HCT116 (cell line): ENCODE results near the gene KCND3. TPM values are rescaled to one million over a fixed set of nuclear protein-coding genes. Genes with fewer than 3 reads are reported as not detected.

Experiments used
- ATAC-seq: fragments of 200-7000 bp; cut with Tn5 transposase; 2 replicates; pipeline ENCODE4 v1.9.1; 2020; ENCODE audit warnings: mild to moderate bottlenecking, moderate library complexity
- BruUV-seq: library from RNA; stranded (reverse); fragments of 400-500 nt; replicated peaks from 2 replicates; lab custom pipeline; 2021; lab: Mats Ljungman, UMichigan
- CTCF ChIA-PET: fragments of 300-600 bp; sonication (Branson Sonifier 250); formaldehyde crosslinking; loops from one replicate; lab custom pipeline; 2021; ENCODE audit warnings: antibody characterized with exemption; lab: Charles Lee
- POLR2A ChIA-PET: fragments of 300-600, 350-600 bp; sonication (Branson Sonifier 250); formaldehyde crosslinking; loops from one replicate; lab custom pipeline; 2021; ENCODE audit warnings: antibody characterized with exemption; lab: Charles Lee
- RAD21 ChIA-PET, 2 experiments: fragments of 300-600 bp; sonication (Branson Sonifier 250); formaldehyde crosslinking; loops; one replicate each; lab custom pipeline; 2023; ENCODE audit warnings: low total read pairs in 2 of 2; ENCODE audit not compliant: uncharacterized antibody in 2 of 2, unreplicated experiment in 2 of 2, low non-redundant PET in 1 of 2; lab: Charles Lee
- DNase-seq: peaks from one replicate; pipeline ENCODE4 v3.0.0-alpha.2; 2010; ENCODE audit warnings: low read depth, low spot score
- H2AFZ ChIP-seq: fragments of 200-600 bp; shearing (Covaris generic), sonication (generic); 2 replicates; pipeline ENCODE4 v1.6.1; 2017; ENCODE audit warnings: low read depth, mixed run types, mixed read lengths, antibody characterized with exemption, low read length; ENCODE audit not compliant: poor library complexity, severe bottlenecking
- H3K27ac ChIP-seq: 2 replicates; pipeline ENCODE4 v1.5.1; 2012; ENCODE audit warnings: low read depth, low read length
- H3K27me3 ChIP-seq: fragments of 200-600 bp; sonication (generic); 2 replicates; pipeline ENCODE4 v1.6.1; 2016; ENCODE audit warnings: mixed run types, low read length, mixed read lengths; ENCODE audit not compliant: insufficient read depth
- H3K36me3 ChIP-seq, 2 experiments: fragments of 200-500 bp in 1 of 2; fragments of 200-600 bp in 1 of 2; sonication (Bioruptor generic) in 1 of 2; sonication (generic) in 1 of 2; 2 replicates each; pipeline versions ENCODE4 v1.5.1 to v1.6.1; 2014 to 2016; ENCODE audit warnings: low read length in 2 of 2, inconsistent platforms in 1 of 2, mixed read lengths in 1 of 2, mixed run types in 1 of 2; ENCODE audit not compliant: insufficient read depth in 2 of 2, control insufficient read depth in 1 of 2
- H3K4me1 ChIP-seq, 2 experiments: fragments of 200-600 bp in 1 of 2; sonication (generic) in 1 of 2; 2 replicates each; pipeline versions ENCODE4 v1.5.1 to v1.6.1; 2012 to 2017; ENCODE audit warnings: low read length in 2 of 2, inconsistent platforms in 1 of 2, mild to moderate bottlenecking in 1 of 2, mixed read lengths in 1 of 2, mixed run types in 1 of 2, moderate library complexity in 1 of 2; ENCODE audit not compliant: insufficient read depth in 2 of 2, control insufficient read depth in 1 of 2
- H3K4me2 ChIP-seq: fragments of 200-600 bp; sonication (generic); 2 replicates; pipeline ENCODE4 v1.6.1; 2017; ENCODE audit warnings: mixed run types, low read length, mixed read lengths
- H3K4me3 ChIP-seq, 2 experiments: fragments of 200-600 bp in 1 of 2; sonication (generic) in 1 of 2; replicated peaks in 1 of 2; 2 replicates each; pipeline ENCODE4 v1.5.1; 2011 to 2016; ENCODE audit warnings: low read length in 2 of 2, control low read depth in 1 of 2, low read depth in 1 of 2, mild to moderate bottlenecking in 1 of 2, mixed read lengths in 1 of 2, mixed run types in 1 of 2
- H3K79me2 ChIP-seq: fragments of 200-600 bp; sonication (generic); 2 replicates; pipeline ENCODE4 v1.6.1; 2017; ENCODE audit warnings: mild to moderate bottlenecking, mixed run types, low read length, moderate library complexity, mixed read lengths; ENCODE audit not compliant: insufficient read depth
- H3K9ac ChIP-seq: fragments of 200-600 bp; sonication (generic); 2 replicates; pipeline ENCODE4 v1.6.1; 2016; ENCODE audit warnings: low read length, mixed read lengths
- H3K9me2 ChIP-seq: fragments of 200-600 bp; sonication (generic), shearing (Covaris generic); 2 replicates; pipeline ENCODE4 v1.6.1; 2017; ENCODE audit warnings: mixed run types, mild to moderate bottlenecking, moderate library complexity; ENCODE audit not compliant: insufficient read depth
- H3K9me3 ChIP-seq, 2 experiments: fragments of 200-500 bp in 1 of 2; fragments of 200-600 bp in 1 of 2; sonication (Bioruptor generic) in 1 of 2; sonication (generic) in 1 of 2; 2 replicates each; pipeline ENCODE4 v1.6.1; 2014 to 2017; ENCODE audit warnings: low read length in 2 of 2, mixed read lengths in 2 of 2, inconsistent platforms in 1 of 2, low read depth in 1 of 2, mild to moderate bottlenecking in 1 of 2, mixed run types in 1 of 2, moderate library complexity in 1 of 2; ENCODE audit not compliant: control insufficient read depth in 1 of 2, insufficient read depth in 1 of 2
- H4K20me1 ChIP-seq: fragments of 200-600 bp; sonication (generic), shearing (Covaris generic); 2 replicates; pipeline ENCODE4 v1.6.1; 2017; ENCODE audit warnings: mixed run types, mild to moderate bottlenecking, moderate library complexity; ENCODE audit not compliant: insufficient read depth
- ATF3 ChIP-seq: IDR thresholded peaks from 2 replicates; pipeline ENCODE4 v1.6.1; 2012
- CBX3 ChIP-seq: IDR thresholded peaks from 2 replicates; pipeline ENCODE4 v1.6.1; 2012; ENCODE audit warnings: low read depth
- CEBPB ChIP-seq: IDR thresholded peaks from 2 replicates; pipeline ENCODE4 v1.6.1; 2012; ENCODE audit warnings: low read depth
- CTCF ChIP-seq, 3 experiments: fragments of 200-600 bp in 1 of 3; sonication (generic) in 1 of 3; IDR thresholded peaks in 2 of 3; conservative IDR thresholded peaks in 1 of 3; 2 replicates each; pipeline ENCODE4 v1.5.1; 2012 to 2017; ENCODE audit warnings: low read depth in 2 of 3, low read length in 2 of 3, antibody characterized with exemption in 1 of 3, borderline replicate concordance in 1 of 3, control low read depth in 1 of 3, mild to moderate bottlenecking in 1 of 3, mixed read lengths in 1 of 3, mixed run types in 1 of 3, moderate library complexity in 1 of 3; ENCODE audit not compliant: insufficient read depth in 1 of 3
- ELF1 ChIP-seq: IDR thresholded peaks from 2 replicates; pipeline ENCODE4 v1.6.1; 2012; ENCODE audit warnings: low read depth, borderline replicate concordance
- EZH2 ChIP-seq: fragments of 200-600 bp; sonication (generic); IDR thresholded peaks from 2 replicates; pipeline ENCODE4 v1.6.1; 2017; ENCODE audit warnings: antibody characterized with exemption, mixed run types
- EZH2phosphoT487 ChIP-seq: fragments of 200-600 bp; IDR thresholded peaks from 2 replicates; pipeline ENCODE4 v1.6.1; 2018; ENCODE audit warnings: antibody characterized with exemption, borderline replicate concordance
- FOSL1 ChIP-seq: IDR thresholded peaks from 2 replicates; pipeline ENCODE4 v1.6.1; 2012; ENCODE audit warnings: low read depth
- MAX ChIP-seq: IDR thresholded peaks from 2 replicates; pipeline ENCODE4 v1.6.1; 2012
- POLR2A ChIP-seq: IDR thresholded peaks from 2 replicates; pipeline ENCODE4 v1.7.0; 2011; ENCODE audit warnings: borderline replicate concordance; ENCODE audit not compliant: insufficient read depth, insufficient read length; ENCODE audit errors: extremely low read depth
- RAD21 ChIP-seq: IDR thresholded peaks from 2 replicates; pipeline ENCODE4 v1.6.1; 2012; ENCODE audit warnings: low read depth, mild to moderate bottlenecking
- SIN3A ChIP-seq: IDR thresholded peaks from 2 replicates; pipeline ENCODE4 v1.6.1; 2012; ENCODE audit warnings: low read depth
- SP1 ChIP-seq: IDR thresholded peaks from 2 replicates; pipeline ENCODE4 v1.6.1; 2012; ENCODE audit warnings: low read depth
- SRF ChIP-seq: IDR thresholded peaks from 2 replicates; pipeline ENCODE4 v1.6.1; 2012; ENCODE audit warnings: low read depth
- TCF7L2 ChIP-seq: IDR thresholded peaks from 2 replicates; pipeline ENCODE4 v1.7.0; 2011; ENCODE audit warnings: borderline replicate concordance, inconsistent platforms; ENCODE audit not compliant: insufficient read depth, insufficient read length; ENCODE audit errors: extremely low read depth
- YY1 ChIP-seq: IDR thresholded peaks from 2 replicates; pipeline ENCODE4 v1.6.1; 2011; ENCODE audit warnings: low read length, low read depth, moderate library complexity, mild to moderate bottlenecking; ENCODE audit not compliant: insufficient replicate concordance; ENCODE audit errors: extremely low read depth
- ZFX ChIP-seq: fragments of 450-650 bp; IDR thresholded peaks from 2 replicates; pipeline ENCODE4 v1.6.1; 2017
- ZNF274 ChIP-seq: fragments of 200-500 bp; sonication (Bioruptor generic); IDR thresholded peaks from 2 replicates; pipeline ENCODE4 v1.6.1; 2014; ENCODE audit warnings: mild to moderate bottlenecking, low read depth, low read length, inconsistent platforms
- intact Hi-C: fragments of 100-400 bp; cut with micrococcal nuclease; formaldehyde crosslinking; loops from 2 replicates; pipeline ENCODE4 v1.10.0; 2022
- total RNA-seq: library from RNA; stranded (reverse); gene quantifications from one replicate; pipeline ENCODE4 v1.2.1, GENCODE V29; 2021; ENCODE audit not compliant: unreplicated experiment

Gene KCND3
- total RNA-seq, 1 experiment from 2014 or later, result 0.44 TPM

- no peaks in the 10 kb centered on the region for H3K36me3 ChIP-seq
- H3K79me2 ChIP-seq, result no peaks in the 10 kb centered on the region
- H3K9me2 ChIP-seq, result no peaks in the 10 kb centered on the region
- H3K27ac ChIP-seq, result no peak overlapping the region
- H3K4me2 ChIP-seq, result no peak overlapping the region
- H3K4me3 ChIP-seq, result no peak overlapping the region
- H3K4me1 ChIP-seq, result no peaks in the 10 kb centered on the region
- no peaks in the 10 kb centered on the region for H4K20me1 ChIP-seq
- ATAC-seq (no peak), DNase-seq (no peak)
- no TSS peak for BruUV-seq
- ChIA-PET CTCF (no interaction called here), RAD21 (no interaction called here), POLR2A (no interaction called here)
- intact Hi-C loops, result no loop called here
- no peak overlapping the region for H2AFZ ChIP-seq
- no peaks in the 10 kb centered on the region for H3K9me3 ChIP-seq
- H3K9ac ChIP-seq, result no peak overlapping the region
- H3K27me3 ChIP-seq, result peaks cover 15% of the 10 kb centered on the region
- TF ChIP-seq CTCF (IDR thresholded peaks at IDR 0.05 in 2 of 3, conservative IDR thresholded peaks at IDR 0.05 in 1 of 3; ENCODE audit: borderline replicate concordance in 1 of 3, insufficient read depth in 1 of 3, low read depth in 2 of 3, low read length in 2 of 3), result no peak
- no peak for TF ChIP-seq FOSL1
- no peak for TF ChIP-seq ZNF274
- TF ChIP-seq TCF7L2, result no peak
- no peak for TF ChIP-seq YY1
- no peak for TF ChIP-seq CEBPB
- TF ChIP-seq RAD21, result no peak
- no peak for TF ChIP-seq SIN3A
- no peak for TF ChIP-seq MAX
- no peak for TF ChIP-seq CBX3
- TF ChIP-seq EZH2phosphoT487, result no peak
- TF ChIP-seq SP1, result no peak
- no peak for TF ChIP-seq ELF1
- TF ChIP-seq ZFX, result no peak
- TF ChIP-seq SRF, result no peak
- no peak for TF ChIP-seq ATF3
- no peak for TF ChIP-seq EZH2
- TF ChIP-seq POLR2A, result no peak
These were observed 170.9 kb downstream of the KCND3 start for GRCh38 chr1:111818546-111818945.
